Measurements from ENCODE around the gene MMEL1.

- TF ChIP-seq CTCF (IDR thresholded peaks at IDR 0.05) (no peak), POLR2AphosphoS5 (IDR thresholded peaks at IDR 0.05; ENCODE audit: low read depth, low read length) (no peak), TCF7L2 (IDR thresholded peaks at IDR 0.05; ENCODE audit: low read depth, low read length) (no peak), REST (IDR thresholded peaks at IDR 0.05; ENCODE audit: insufficient read depth in 1 of 2, low read depth in 2 of 2, low read length in 1 of 2) (no peak)
Observed at GRCh38 chr1:2628933-2629626, 3.7 kb downstream of the MMEL1 start.

All from Panc1 (cell line).